ENCODE measurements around the gene CLEC2A. TPM values are rescaled to one million over a fixed set of nuclear protein-coding genes. Genes with fewer than 3 reads are reported as not detected.
"Not testable (repeated sequence)": the region's sequence is repeated elsewhere in the genome, so short reads cannot be mapped to it uniquely, and the experiment has no call there.

CLEC2A gene
- not detected for polyA plus RNA-seq

GRCh38 chr12:9932270-9932669 lies at the start of gene CLEC2A:
Gene CLEC2A (minus strand): TSS chr12:9932370. CDS start chr12:9932329, 41 bp downstream.
- DNase-seq, result no peak
- no peaks in the 10 kb centered on the region for H3K9me3 Mint-ChIP-seq
- H3K36me3 Mint-ChIP-seq, result no peaks in the 10 kb centered on the region
- no peak within 1 kb of the TSS for H3K4me3 Mint-ChIP-seq
- peaks cover 2 to 11% (median 3%) of the 10 kb centered on the region in 3 donors for H3K27me3 Mint-ChIP-seq (ENCODE audit: low read depth in 3 of 3)
- no peak within 1 kb of the TSS for H3K27ac Mint-ChIP-seq
- no peaks in the 10 kb centered on the region for H3K4me1 Mint-ChIP-seq

- no peak for DNase-seq
- H3K4me3 Mint-ChIP-seq, result no peak overlapping the region
- H3K36me3 Mint-ChIP-seq, result peaks cover 6 to 52% (median 27%) of the 10 kb centered on the region in 3 donors
- H3K9me3 Mint-ChIP-seq, result peaks cover 0 to 5% (median 3%) of the 10 kb centered on the region in 6 donors
- no peak overlapping the region for H3K27ac Mint-ChIP-seq
- no peaks in the 10 kb centered on the region for H3K4me1 Mint-ChIP-seq
- peaks cover 0 to 5% (median 0%) of the 10 kb centered on the region in 3 donors for H3K27me3 Mint-ChIP-seq (ENCODE audit: low read depth in 3 of 3)
Observed at GRCh38 chr12:9980126-9980525, 48.0 kb upstream of the CLEC2A start.

- peaks cover 8 to 61% (median 41%) of the 10 kb centered on the region in 3 donors for H3K36me3 Mint-ChIP-seq
- H3K9me3 Mint-ChIP-seq, result peaks cover 0 to 7% (median 5%) of the 10 kb centered on the region in 6 donors
- H3K4me1 Mint-ChIP-seq, result no peaks in the 10 kb centered on the region
- no peak overlapping the region for H3K27ac Mint-ChIP-seq
- no peak for DNase-seq
- H3K27me3 Mint-ChIP-seq (ENCODE audit: low read depth in 3 of 3), result peaks cover 0 to 5% (median 0%) of the 10 kb centered on the region in 3 donors
- no peak overlapping the region for H3K4me3 Mint-ChIP-seq
Observed at GRCh38 chr12:9977916-9978315, 45.7 kb upstream of the CLEC2A start.

GRCh38 chr12:9976626-9977025 lies 44.5 kb upstream of the CLEC2A start:
- DNase-seq; H3K4me3 Mint-ChIP-seq; H3K9me3 Mint-ChIP-seq; H3K27me3 Mint-ChIP-seq (ENCODE audit: low read depth in 3 of 3); H3K27ac Mint-ChIP-seq; H3K4me1 Mint-ChIP-seq: not testable (repeated sequence)
- H3K36me3 Mint-ChIP-seq, result peaks cover 8 to 66% (median 41%) of the 10 kb centered on the region in 3 donors

GRCh38 chr12:9975614-9976013 lies 43.4 kb upstream of the CLEC2A start:
- no peak for DNase-seq
- Mint-ChIP-seq H3K36me3 (peaks cover 8 to 63% (median 39%) of the 10 kb centered on the region in 3 donors), H3K4me3 (no peak overlapping the region), H3K4me1 (no peaks in the 10 kb centered on the region), H3K27me3 (ENCODE audit: low read depth in 3 of 3) (peaks cover 0 to 3% (median 0%) of the 10 kb centered on the region in 3 donors), H3K9me3 (peaks cover 0 to 7% (median 5%) of the 10 kb centered on the region in 6 donors), H3K27ac (no peak overlapping the region)

GRCh38 chr12:9974731-9975130 lies 42.6 kb upstream of the CLEC2A start:
- H3K4me1 Mint-ChIP-seq; H3K27me3 Mint-ChIP-seq (ENCODE audit: low read depth in 3 of 3); H3K27ac Mint-ChIP-seq: not testable (repeated sequence)

GRCh38 chr12:9973949-9974348 lies 41.8 kb upstream of the CLEC2A start:
- Mint-ChIP-seq H3K27ac (peak overlapping the region in 1 of 6 donors; percentile 2), H3K36me3 (peaks cover 5 to 47% (median 25%) of the 10 kb centered on the region in 3 donors), H3K4me1 (peaks cover 0 to 5% of the 10 kb centered on the region in 2 donors), H3K27me3 (ENCODE audit: low read depth in 3 of 3) (peaks cover 0 to 3% (median 0%) of the 10 kb centered on the region in 3 donors), H3K4me3 (peak overlapping the region in 1 of 5 donors; percentile 10), H3K9me3 (peaks cover 0 to 7% (median 5%) of the 10 kb centered on the region in 6 donors)
- no peak for DNase-seq

More at GRCh38 chr12:9974731-9975130, 42.6 kb upstream of the CLEC2A start:
- H3K36me3 Mint-ChIP-seq, result peaks cover 8 to 54% (median 31%) of the 10 kb centered on the region in 3 donors
- H3K4me3 Mint-ChIP-seq, H3K9me3 Mint-ChIP-seq, DNase-seq: not testable (repeated sequence)

GRCh38 chr12:9971181-9971580 lies 39.0 kb upstream of the CLEC2A start, which contains the start of gene CLEC12A:
Gene CLEC12A (plus strand): TSS chr12:9971409. CDS start chr12:9971597, 188 bp downstream.
- DNase-seq, result no peak
- Mint-ChIP-seq H3K27ac (no peak within 1 kb of the TSS), H3K4me3 (peak within 1 kb of the TSS in 1 of 5 donors; percentile 2), H3K36me3 (peaks cover 5 to 32% (median 17%) of the 10 kb centered on the region in 3 donors), H3K4me1 (peaks cover 0 to 9% of the 10 kb centered on the region in 2 donors), H3K27me3 (ENCODE audit: low read depth in 3 of 3) (peaks cover 2 to 4% (median 3%) of the 10 kb centered on the region in 3 donors), H3K9me3 (peaks cover 0 to 6% (median 4%) of the 10 kb centered on the region in 6 donors)

GRCh38 chr12:9969673-9970072 lies 37.5 kb upstream of the CLEC2A start:
- Mint-ChIP-seq H3K9me3 (no peaks in the 10 kb centered on the region), H3K4me3 (no peak overlapping the region), H3K36me3 (peaks cover 0 to 21% (median 10%) of the 10 kb centered on the region in 3 donors), H3K27ac (no peak overlapping the region), H3K27me3 (ENCODE audit: low read depth in 3 of 3) (peaks cover 3 to 4% (median 4%) of the 10 kb centered on the region in 3 donors), H3K4me1 (peaks cover 0 to 9% of the 10 kb centered on the region in 2 donors)
- no peak for DNase-seq

GRCh38 chr12:9961901-9962300 lies 29.7 kb upstream of the CLEC2A start:
- no peak overlapping the region for H3K27ac Mint-ChIP-seq
- peaks cover 32 to 46% of the 10 kb centered on the region in 2 donors for H3K4me1 Mint-ChIP-seq
- H3K4me3 Mint-ChIP-seq, result no peak overlapping the region
- no peaks in the 10 kb centered on the region for H3K36me3 Mint-ChIP-seq
- no peak for DNase-seq
- H3K27me3 Mint-ChIP-seq (ENCODE audit: low read depth in 3 of 3), result peaks cover 0 to 2% (median 0%) of the 10 kb centered on the region in 3 donors
- no peaks in the 10 kb centered on the region for H3K9me3 Mint-ChIP-seq

GRCh38 chr12:9961106-9961505 lies 28.9 kb upstream of the CLEC2A start:
- Mint-ChIP-seq H3K27me3 (ENCODE audit: low read depth in 3 of 3) (peaks cover 0 to under 1% (median 0%) of the 10 kb centered on the region in 3 donors), H3K36me3 (no peaks in the 10 kb centered on the region), H3K27ac (peak overlapping the region in 3 of 6 donors; percentile 1 to 54 (median 36)), H3K9me3 (no peaks in the 10 kb centered on the region), H3K4me1 (peaks cover 37 to 54% of the 10 kb centered on the region in 2 donors), H3K4me3 (peak overlapping the region in 1 of 5 donors; percentile 27)
- DNase-seq, result peak in 1 of 3 donors; percentile 4

GRCh38 chr12:9960590-9960989 lies 28.4 kb upstream of the CLEC2A start:
- no peak for DNase-seq
- Mint-ChIP-seq H3K4me3 (no peak overlapping the region), H3K9me3 (no peaks in the 10 kb centered on the region), H3K27me3 (ENCODE audit: low read depth in 3 of 3) (no peaks in the 10 kb centered on the region), H3K4me1 (peaks cover 42 to 59% of the 10 kb centered on the region in 2 donors), H3K36me3 (no peaks in the 10 kb centered on the region), H3K27ac (peak overlapping the region in 2 of 6 donors; percentile 54 to 59)

GRCh38 chr12:9957834-9958233 lies 25.7 kb upstream of the CLEC2A start:
- peak; percentile 25 to 41 (median 38) for DNase-seq
- Mint-ChIP-seq H3K27me3 (ENCODE audit: low read depth in 3 of 3) (peaks cover 0 to 2% (median 2%) of the 10 kb centered on the region in 3 donors), H3K4me1 (peaks cover 48 to 68% of the 10 kb centered on the region in 2 donors)

GRCh38 chr12:9952954-9953729 lies 21.0 kb upstream of the CLEC2A start:
- H3K4me3 Mint-ChIP-seq; H3K27me3 Mint-ChIP-seq (ENCODE audit: low read depth in 3 of 3); H3K9me3 Mint-ChIP-seq; H3K36me3 Mint-ChIP-seq; H3K27ac Mint-ChIP-seq; DNase-seq: not testable (repeated sequence)
- peaks cover 68 to 74% of the 10 kb centered on the region in 2 donors for H3K4me1 Mint-ChIP-seq

More at GRCh38 chr12:9957834-9958233, 25.7 kb upstream of the CLEC2A start:
- Mint-ChIP-seq H3K9me3 (no peaks in the 10 kb centered on the region), H3K36me3 (no peaks in the 10 kb centered on the region), H3K4me3 (peak overlapping the region; percentile 39 to 76 (median 71)), H3K27ac (peak overlapping the region; percentile 14 to 81 (median 36))

Measured in immature natural killer cell (primary cell).